Common myeloid progenitor, CD34-positive (primary cell): ENCODE results near the gene SLC44A4. TPM values are rescaled to one million over a fixed set of nuclear protein-coding genes. Genes with fewer than 3 reads are reported as not detected.

ENCODE experiments used
- CTCF ChIA-PET: fragments of 350-600 bp; sonication (Branson Sonifier 250); formaldehyde crosslinking; loops from one replicate; lab custom pipeline; 2021; ENCODE audit warnings: antibody characterized with exemption; lab: Charles Lee
- POLR2A ChIA-PET: fragments of 350-600 bp; sonication (Branson Sonifier 250); formaldehyde crosslinking; loops from one replicate; lab custom pipeline; 2021; ENCODE audit warnings: antibody characterized with exemption; lab: Charles Lee
- DNase-seq, 3 donors: peaks; one replicate each; pipeline versions ENCODE4 v3.0.0 to v3.0.0-alpha.2; 2013
- H3K27ac ChIP-seq, 2 experiments: 1 replicate in 1 of 2; 2 replicates in 1 of 2; pipeline ENCODE4 v1.7.0; 2013; ENCODE audit warnings: inconsistent platforms in 2 of 2, low read length in 2 of 2, mild to moderate bottlenecking in 2 of 2, low read depth in 1 of 2, moderate library complexity in 1 of 2; ENCODE audit not compliant: severe bottlenecking in 2 of 2, insufficient read depth in 1 of 2, poor library complexity in 1 of 2
- H3K27me3 ChIP-seq, 5 experiments: replicated peaks in 2 of 5; 1 replicate in 3 of 5; 2 replicates in 2 of 5; pipeline versions ENCODE4 v1.6.1 to v1.7.0; 2013; ENCODE audit warnings: low read length in 4 of 5, mild to moderate bottlenecking in 2 of 5, moderate library complexity in 2 of 5, inconsistent platforms in 1 of 5; ENCODE audit not compliant: insufficient read depth in 5 of 5, control insufficient read depth in 4 of 5
- H3K36me3 ChIP-seq, 4 experiments: 1 replicate in 2 of 4; 2 replicates in 2 of 4; pipeline versions ENCODE4 v1.6.1 to v1.7.0; 2013; ENCODE audit warnings: low read length in 3 of 4, control low read depth in 1 of 4, mild to moderate bottlenecking in 1 of 4; ENCODE audit not compliant: control insufficient read depth in 4 of 4, insufficient read depth in 4 of 4
- H3K4me1 ChIP-seq, 4 experiments: 1 replicate in 3 of 4; 2 replicates in 1 of 4; pipeline versions ENCODE4 v1.6.1 to v1.7.1; 2013; ENCODE audit warnings: low read length in 3 of 4, mild to moderate bottlenecking in 3 of 4, control low read depth in 1 of 4, inconsistent platforms in 1 of 4, moderate library complexity in 1 of 4; ENCODE audit not compliant: control insufficient read depth in 4 of 4, insufficient read depth in 4 of 4; ENCODE audit errors: control extremely low read depth in 1 of 4
- H3K4me3 ChIP-seq, 7 experiments: 1 replicate in 4 of 7; 2 replicates in 3 of 7; pipeline versions ENCODE4 v1.5.1 to v1.7.0; 2013; ENCODE audit warnings: mild to moderate bottlenecking in 7 of 7, low read length in 6 of 7, moderate library complexity in 6 of 7, inconsistent platforms in 2 of 7, low read depth in 2 of 7, control low read depth in 1 of 7; ENCODE audit not compliant: insufficient read depth in 4 of 7, control insufficient read depth in 1 of 7; ENCODE audit errors: extremely low read depth in 1 of 7
- H3K9me3 ChIP-seq, 5 experiments: 1 replicate in 4 of 5; 2 replicates in 1 of 5; pipeline versions ENCODE4 v1.6.1 to v1.7.1; 2013; ENCODE audit warnings: low read length in 4 of 5, mild to moderate bottlenecking in 2 of 5, inconsistent platforms in 1 of 5, low read depth in 1 of 5, moderate library complexity in 1 of 5; ENCODE audit not compliant: control insufficient read depth in 4 of 5, insufficient read depth in 2 of 5; ENCODE audit errors: control extremely low read depth in 1 of 5
- WGBS: methylation state at CpG from one replicate; pipeline ENCODE4 v1.1.5; 2013; ENCODE audit not compliant: insufficient coverage; 5-methylcytosine and 5-hydroxymethylcytosine counted together
- polyA plus RNA-seq: library from polyadenylated mRNA; unstranded; fragments of 120-200 nt; gene quantifications from one replicate; pipeline ENCODE4 v1.2.1, GENCODE V29; 2013

SLC44A4 gene
- 0.57 TPM for polyA plus RNA-seq

- ChIA-PET POLR2A (no interaction called here), CTCF (no interaction called here)
- no peak within 1 kb of the TSS for H3K27ac ChIP-seq
These were observed at the start of gene SLC44A4 for GRCh38 chr6:31878726-31879125. Gene SLC44A4 (minus strand): TSS chr6:31878997. CDS start chr6:31878980, 17 bp downstream.

GRCh38 chr6:31928672-31928939 lies 49.8 kb upstream of the SLC44A4 start:
- no peak overlapping the region for H3K27ac ChIP-seq
- WGBS, result 95% methylated on average over 4 of the region's 9 CpGs
- no peaks in the 10 kb centered on the region for H3K36me3 ChIP-seq
- H3K4me3 ChIP-seq, result no peak overlapping the region
- H3K9me3 ChIP-seq, result no peaks in the 10 kb centered on the region
- ChIA-PET CTCF (interaction anchor here (0.6 kb wide), 1 partner anchor 10 kb away, joined by 4 read pairs; no protein-coding TSS in a partner anchor), POLR2A (no interaction called here)
- no peaks in the 10 kb centered on the region for H3K4me1 ChIP-seq
- peaks cover 0 to 7% (median 0%) of the 10 kb centered on the region in 5 experiments for H3K27me3 ChIP-seq
- DNase-seq, result no peak

More at GRCh38 chr6:31878726-31879125, at the start of gene SLC44A4:
- Histone ChIP-seq H3K4me1 (peaks cover 0 to 2% (median 0%) of the 10 kb centered on the region in 4 experiments), H3K9me3 (no peaks in the 10 kb centered on the region), H3K36me3 (peaks cover 5 to 41% (median 38%) of the 10 kb centered on the region in 4 experiments), H3K4me3 (no peak within 1 kb of the TSS), H3K27me3 (no peaks in the 10 kb centered on the region)
- DNase-seq, result no peak
- 86% methylated on average over 5 of the region's 18 CpGs for whole genome bisulfite sequencing

- Histone ChIP-seq H3K4me3 (no peak overlapping the region), H3K4me1 (no peaks in the 10 kb centered on the region), H3K27ac (no peak overlapping the region), H3K36me3 (no peaks in the 10 kb centered on the region), H3K27me3 (peaks cover 0 to 7% (median 0%) of the 10 kb centered on the region in 5 experiments), H3K9me3 (no peaks in the 10 kb centered on the region)
- no peak for DNase-seq
- ChIA-PET CTCF (no interaction called here), POLR2A (interaction anchor here (0.5 kb wide), 1 partner anchor 15 kb away, joined by 3 read pairs; no protein-coding TSS in a partner anchor)
- 95% methylated on average over 7 of the region's 11 CpGs for WGBS
These were observed 49.3 kb upstream of the SLC44A4 start for GRCh38 chr6:31927863-31928671.

GRCh38 chr6:31927242-31927862 lies 48.6 kb upstream of the SLC44A4 start, which contains the start of gene C2:
Gene C2 (plus strand): TSS chr6:31927717. CDS start chr6:31927753, 36 bp downstream.
- Histone ChIP-seq H3K9me3 (no peaks in the 10 kb centered on the region), H3K27ac (no peak within 1 kb of the TSS), H3K4me1 (no peaks in the 10 kb centered on the region), H3K27me3 (peaks cover 0 to 7% (median 0%) of the 10 kb centered on the region in 5 experiments), H3K36me3 (no peaks in the 10 kb centered on the region), H3K4me3 (no peak within 1 kb of the TSS)
- 95% methylated on average over 6 of the region's 11 CpGs for WGBS
- DNase-seq, result no peak
- POLR2A ChIA-PET, result interaction anchor here (0.5 to 0.6 kb wide), 2 partner anchors 14 to 25 kb away, joined by 3 read pairs; partner anchors contain the start of gene ZBTB12
- CTCF ChIA-PET, result no interaction called here

GRCh38 chr6:31922942-31923341 lies 44.1 kb upstream of the SLC44A4 start:
- peak; percentile 50 to 59 (median 58) for DNase-seq
- WGBS, result 16% methylated on average over 5 of the region's 5 CpGs
- Histone ChIP-seq H3K4me1 (no peaks in the 10 kb centered on the region), H3K27me3 (no peaks in the 10 kb centered on the region), H3K27ac (no peak overlapping the region), H3K36me3 (no peaks in the 10 kb centered on the region), H3K4me3 (no peak overlapping the region), H3K9me3 (no peaks in the 10 kb centered on the region)
- ChIA-PET CTCF (interaction anchor here (0.7 to 5.4 kb wide), 10 partner anchors 17 to 242 kb away, joined by 3 to 24 read pairs (median 4); partner anchors contain the start of genes CFB and LY6G5C), POLR2A (no interaction called here)

- H3K27me3 ChIP-seq, result no peaks in the 10 kb centered on the region
- H3K36me3 ChIP-seq, result no peaks in the 10 kb centered on the region
- H3K9me3 ChIP-seq, result no peaks in the 10 kb centered on the region
- H3K27ac ChIP-seq, result no peak overlapping the region
- ChIA-PET CTCF (interaction anchor here (1.4 to 5.4 kb wide), 4 partner anchors 17 to 82 kb away, joined by 3 to 24 read pairs (median 16); no protein-coding TSS in a partner anchor), POLR2A (interaction anchor here (0.6 kb wide), 1 partner anchor 1708 kb away, joined by 5 read pairs; no protein-coding TSS in a partner anchor)
- H3K4me3 ChIP-seq, result no peak overlapping the region
- WGBS, result 92% methylated on average over 2 of the region's 2 CpGs
- H3K4me1 ChIP-seq, result no peaks in the 10 kb centered on the region
- no peak for DNase-seq
These were observed 42.0 kb upstream of the SLC44A4 start for GRCh38 chr6:31920811-31921210.
